HG03064 (cell line): ENCODE results near the gene DGKE.

Experiments
- ATAC-seq: cut with Tn5 transposase; IDR thresholded peaks from one replicate; pipeline ENCODE4 v1.9.1; 2021; ENCODE audit warnings: low read depth; ENCODE audit not compliant: unreplicated experiment

Gene DGKE

DNA sequence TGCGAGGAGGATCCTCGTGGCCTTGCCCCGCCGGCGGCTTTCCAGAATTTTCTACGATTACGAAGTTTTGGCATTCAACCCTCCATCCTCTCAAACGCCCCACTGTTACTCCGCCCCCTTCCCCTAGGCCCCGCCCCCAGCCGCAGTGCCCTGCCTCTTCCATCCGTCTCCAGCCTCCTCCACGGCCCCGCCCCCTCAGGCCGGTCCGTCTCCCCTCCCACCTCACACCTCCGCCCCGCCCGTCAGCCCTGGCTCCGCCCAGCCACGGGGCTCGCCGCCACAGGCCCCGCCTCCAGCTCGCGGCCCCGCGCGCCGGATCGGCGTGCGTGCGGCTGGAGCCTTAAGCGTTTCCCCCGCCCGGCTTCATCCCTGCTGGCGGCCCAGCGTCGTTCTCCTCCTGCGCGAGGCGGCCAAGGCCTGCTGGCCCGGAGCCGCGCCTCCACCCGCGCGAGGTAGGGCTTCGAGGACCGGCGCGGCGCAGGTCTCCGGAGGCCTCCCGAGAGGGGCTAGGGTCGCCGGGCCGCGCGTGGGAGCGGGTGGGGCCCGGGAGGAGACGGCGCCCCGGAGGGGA, at the start of gene DGKE, which contains the start of gene C17orf67:
TSS of gene DGKE (plus strand) at position 343 of the 571 bp plus-strand sequence. CDS start 645 bp downstream, outside the sequence.
TSS of gene C17orf67 (minus strand) at position 112 of the 571 bp plus-strand sequence. CDS start 18,110 bp downstream, outside the sequence.
- ATAC-seq, result peak; percentile 63

DNA sequence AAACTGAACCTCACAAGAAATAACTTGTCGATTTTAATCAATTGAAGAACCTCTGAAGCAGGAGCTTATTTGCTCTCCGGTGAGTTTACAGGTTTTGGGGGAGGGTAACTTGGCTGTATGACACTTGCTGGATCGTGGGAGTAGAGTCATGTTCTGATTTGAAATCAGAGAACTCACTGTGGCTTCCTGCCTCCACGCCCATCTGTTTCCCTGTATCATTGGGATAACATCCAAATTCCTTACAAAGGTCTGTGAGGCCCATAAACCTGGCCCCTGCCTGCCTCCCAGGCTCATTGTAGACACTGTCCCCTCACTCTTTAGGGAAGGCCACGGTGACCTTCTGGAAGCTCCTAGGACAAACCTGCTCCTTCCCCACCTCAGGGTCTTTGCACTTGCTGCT, 48.5 kb upstream of the DGKE start:
- no peak for ATAC-seq

DNA sequence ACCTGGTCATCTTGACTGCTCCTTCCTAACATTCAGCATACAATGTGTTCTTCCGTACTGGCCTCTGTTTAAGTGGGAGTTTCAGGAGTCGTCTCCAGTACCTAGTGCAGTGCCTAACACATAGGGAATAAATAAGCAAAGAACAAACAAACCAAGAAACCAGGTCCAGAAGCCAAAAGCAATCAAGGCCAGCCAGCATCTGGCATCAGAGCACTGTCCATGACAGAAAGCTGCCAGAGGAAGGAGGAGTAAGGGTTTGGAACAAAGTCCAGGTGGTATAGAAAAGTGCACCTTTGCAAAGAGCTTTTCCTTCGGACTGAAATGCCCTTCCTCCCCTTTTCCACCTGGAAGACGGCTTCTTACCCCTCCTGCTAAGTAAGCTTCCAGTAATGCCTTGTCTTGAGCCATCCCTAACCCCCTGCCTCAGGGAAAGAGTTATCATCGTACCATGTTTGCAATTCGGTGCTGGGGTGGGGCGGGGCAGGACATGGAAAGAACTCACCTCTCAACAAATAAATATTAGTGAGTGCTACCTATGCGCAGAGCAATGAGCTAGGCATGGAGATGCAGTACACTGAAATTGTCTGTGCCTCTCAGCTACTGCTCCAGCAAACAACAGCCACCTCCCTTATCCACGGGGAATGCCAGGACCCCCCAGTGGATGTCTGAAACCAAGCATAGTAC, 47.8 kb upstream of the DGKE start:
- ATAC-seq, result no peak

DNA sequence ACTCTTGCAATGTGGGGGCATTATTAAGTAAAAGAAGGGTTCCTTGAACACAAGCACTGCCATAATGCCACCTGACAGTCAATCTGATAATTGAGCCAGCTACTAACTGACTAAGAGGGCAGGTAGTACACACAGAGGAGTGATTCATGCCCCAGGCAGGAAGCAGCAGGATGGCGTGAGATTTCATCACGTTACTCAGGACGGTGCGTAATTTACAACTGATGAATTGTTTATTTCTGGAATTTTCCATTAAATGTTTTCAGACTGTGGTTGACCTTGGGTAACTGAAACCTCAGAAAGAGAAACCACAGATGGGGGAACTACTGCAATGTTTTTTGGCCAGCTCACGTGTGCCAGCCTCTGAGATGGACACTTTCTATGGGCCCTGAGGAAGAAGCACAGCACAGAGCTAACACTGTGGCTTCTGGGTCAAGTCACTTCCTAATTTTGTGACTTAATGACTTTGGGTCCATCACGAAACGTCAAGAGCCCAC, 46.9 kb upstream of the DGKE start:
- peak; percentile 75 for ATAC-seq

DNA sequence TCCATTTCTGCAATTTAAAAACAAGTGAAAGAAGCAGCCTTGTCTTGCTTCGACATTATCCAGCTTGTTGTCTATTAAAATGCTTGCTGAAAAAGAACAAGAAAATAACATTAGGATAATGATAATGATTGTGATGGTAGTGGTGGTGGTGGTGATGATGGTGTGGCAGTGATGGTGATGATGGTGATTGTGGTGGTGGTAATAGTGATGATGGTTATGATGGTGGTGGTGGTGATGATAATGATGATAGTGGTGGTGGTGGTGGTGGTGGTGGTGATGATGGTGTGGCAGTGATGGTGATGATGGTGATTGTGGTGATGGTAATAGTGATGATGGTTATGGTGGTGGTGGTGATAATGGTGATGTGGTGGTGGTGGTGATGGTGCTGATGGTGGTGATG, 41.7 kb upstream of the DGKE start:
- ATAC-seq, result no peak

DNA sequence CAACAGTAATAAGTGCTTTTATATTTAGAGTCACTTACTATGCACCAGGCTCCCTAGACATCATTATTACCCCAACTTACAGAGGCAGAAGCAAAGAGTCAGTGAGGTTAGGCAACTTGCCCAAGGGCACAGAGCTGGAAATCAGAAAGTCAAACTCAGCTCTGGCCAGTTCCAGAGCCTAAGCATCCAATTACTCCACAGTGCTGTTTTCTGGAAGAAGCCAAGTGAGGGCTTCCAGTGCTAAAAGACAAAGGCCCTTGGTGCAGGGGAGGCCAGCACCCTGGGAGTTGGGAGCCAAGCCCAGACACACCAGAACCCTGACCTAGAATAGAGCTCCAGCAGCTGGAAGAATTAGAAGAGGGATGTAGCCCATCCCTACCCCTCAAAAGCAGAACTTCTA, 40.4 kb upstream of the DGKE start:
- no peak for ATAC-seq

DNA sequence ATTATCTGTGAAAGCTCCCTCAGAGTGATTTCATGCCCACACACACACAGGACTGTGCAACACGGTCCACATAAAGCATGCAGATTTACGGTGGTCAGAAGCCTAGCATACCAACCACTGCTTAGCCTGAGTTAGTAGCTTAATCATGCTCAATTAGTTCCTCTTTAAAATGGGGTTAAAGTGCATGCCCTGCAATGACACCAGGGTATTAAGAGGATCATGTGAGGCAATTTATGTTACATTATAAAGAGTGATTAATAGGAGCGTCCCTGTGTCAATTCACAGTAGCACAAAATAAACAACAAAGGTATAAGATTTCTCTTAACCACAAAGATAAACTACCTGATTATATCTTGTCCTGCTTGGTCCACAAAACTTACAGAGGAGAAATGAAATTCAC, 40.0 kb upstream of the DGKE start:
- no peak for ATAC-seq

DNA sequence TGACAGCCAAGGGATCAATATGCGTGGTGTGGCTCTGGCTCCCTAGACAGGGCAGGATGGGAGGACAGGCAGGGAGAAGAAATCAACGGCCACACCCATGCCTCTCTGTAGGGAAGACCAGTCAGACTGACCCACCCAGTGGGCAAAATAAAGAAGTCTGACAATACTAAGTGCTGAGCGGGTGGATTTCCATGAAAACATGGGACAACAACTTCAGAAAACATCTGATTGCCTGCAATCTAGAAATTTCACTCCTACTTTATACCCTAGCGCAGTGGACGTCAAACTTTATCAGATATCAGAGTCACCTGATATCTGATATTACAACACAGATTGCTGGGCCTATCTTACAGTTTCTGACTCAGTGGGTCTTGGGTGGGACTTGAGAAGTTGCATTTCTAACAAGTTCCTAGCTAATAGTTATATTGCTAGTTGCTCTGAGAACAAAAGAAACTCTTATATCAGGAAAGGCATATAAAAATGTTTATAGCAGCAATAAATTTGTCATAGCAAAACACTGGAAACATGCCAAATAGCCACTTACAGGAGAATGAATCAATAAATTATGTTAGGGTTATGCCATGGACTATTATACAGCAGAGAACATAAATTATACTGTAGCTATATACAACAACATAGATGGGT, 38.6 kb upstream of the DGKE start:
- no peak for ATAC-seq

DNA sequence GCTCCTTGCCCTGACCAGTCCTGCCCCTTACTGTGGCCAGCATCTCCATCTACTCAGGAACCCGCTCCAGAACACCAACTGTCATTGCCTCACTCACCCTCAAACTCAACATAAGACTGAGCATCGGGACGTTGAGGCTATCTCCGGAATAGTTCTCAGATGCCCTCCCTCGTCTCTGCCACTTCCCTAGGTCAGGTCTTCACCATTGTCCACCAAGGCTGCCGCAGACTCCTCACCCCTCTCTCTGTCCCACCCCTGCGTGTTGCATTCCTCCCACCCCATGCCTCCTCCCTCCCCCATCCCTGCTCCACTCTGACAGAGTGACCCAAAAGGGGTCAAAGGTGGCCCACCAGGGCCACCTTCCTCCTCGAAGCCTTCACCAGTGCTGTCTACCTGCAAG, 37.4 kb upstream of the DGKE start:
- no peak for ATAC-seq

DNA sequence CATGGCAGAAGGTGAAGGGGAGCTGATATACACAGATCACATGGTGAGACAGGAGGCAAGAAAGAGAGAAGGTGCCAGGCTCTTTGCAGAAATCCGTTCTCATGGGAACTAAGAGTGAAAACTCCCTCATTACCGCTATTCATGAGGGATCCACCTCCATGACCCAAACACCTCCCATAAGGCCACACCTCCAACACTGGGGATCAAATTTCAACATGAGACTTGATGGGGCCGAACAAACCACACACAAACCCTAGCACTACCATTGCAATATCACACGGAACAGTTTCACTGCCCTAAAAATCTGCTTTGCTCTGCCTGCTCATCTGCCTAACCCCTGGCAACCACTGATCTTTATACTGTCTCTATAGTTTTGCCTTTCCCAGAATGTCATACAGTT, 35.0 kb upstream of the DGKE start:
- ATAC-seq, result no peak

DNA sequence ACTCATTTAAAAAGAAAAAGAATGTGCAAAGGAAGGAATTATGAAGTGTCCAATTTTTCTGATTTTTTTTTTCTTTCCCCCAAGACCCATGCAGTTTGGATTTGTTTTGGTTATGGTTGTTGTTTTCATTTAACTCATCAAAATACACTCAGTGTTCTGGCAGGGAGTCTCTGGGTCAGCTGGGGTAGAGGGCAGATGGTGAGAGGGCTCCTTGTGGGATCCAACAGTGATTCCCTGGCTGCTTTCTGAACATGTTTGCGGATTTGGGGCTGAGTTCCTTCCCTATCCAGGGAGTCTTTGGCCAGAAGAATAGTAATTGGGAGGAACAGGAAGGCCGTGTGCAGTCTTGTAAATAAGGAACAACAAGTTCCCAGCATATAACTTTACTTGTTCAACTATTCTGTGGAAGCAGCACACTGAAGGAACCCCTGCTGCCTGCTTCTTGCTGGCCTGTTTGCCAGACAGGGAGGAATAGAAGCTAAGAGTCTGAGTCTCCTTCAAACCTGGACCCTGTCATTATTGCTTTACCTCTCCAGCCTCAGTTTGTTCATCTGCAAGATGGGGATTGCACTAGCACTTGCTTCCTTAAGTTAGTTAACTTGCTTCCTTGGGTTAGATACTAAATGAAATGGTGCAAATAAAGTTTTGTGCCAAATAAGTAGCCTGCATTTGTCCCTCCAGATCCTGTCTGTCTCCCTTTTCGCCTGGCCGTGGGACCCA, 32.3 kb upstream of the DGKE start:
- no peak for ATAC-seq

DNA sequence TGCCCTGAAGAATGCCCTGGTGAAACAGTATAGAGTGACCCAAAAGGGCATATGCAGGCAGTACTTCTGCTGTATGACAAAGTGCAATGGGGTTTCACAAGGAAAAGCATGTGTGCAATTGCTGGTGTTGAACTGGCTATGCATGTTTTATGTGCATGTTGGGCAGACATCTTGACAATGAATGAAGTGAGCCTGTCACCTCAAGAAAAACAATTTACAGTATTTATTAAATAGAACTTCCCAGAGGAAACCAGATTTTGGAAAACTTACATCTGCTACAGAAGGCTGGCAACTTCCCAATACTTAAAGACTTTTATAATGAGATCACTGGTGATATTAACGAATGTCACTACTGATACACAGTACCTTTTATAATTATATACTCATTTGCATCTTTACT, 30.9 kb upstream of the DGKE start:
- ATAC-seq, result no peak

DNA sequence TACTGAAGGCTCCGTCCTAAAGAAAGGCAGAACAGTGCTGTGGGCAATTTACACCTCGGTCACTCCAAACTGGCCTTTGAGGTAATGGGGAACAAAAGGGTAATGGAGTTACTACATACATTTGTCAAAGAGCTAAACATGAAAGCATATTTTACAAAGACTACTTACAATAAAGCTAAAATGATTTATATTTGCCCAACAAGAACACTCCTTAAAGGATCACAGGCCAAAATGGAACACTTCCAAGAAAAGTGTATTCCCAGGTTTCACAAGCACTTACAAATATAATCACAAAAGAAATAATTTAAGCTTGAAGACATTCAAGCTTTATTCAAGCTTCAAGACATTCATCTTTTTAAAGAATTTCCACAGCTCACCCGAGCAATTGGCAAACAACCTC, 29.5 kb upstream of the DGKE start:
- no peak for ATAC-seq

DNA sequence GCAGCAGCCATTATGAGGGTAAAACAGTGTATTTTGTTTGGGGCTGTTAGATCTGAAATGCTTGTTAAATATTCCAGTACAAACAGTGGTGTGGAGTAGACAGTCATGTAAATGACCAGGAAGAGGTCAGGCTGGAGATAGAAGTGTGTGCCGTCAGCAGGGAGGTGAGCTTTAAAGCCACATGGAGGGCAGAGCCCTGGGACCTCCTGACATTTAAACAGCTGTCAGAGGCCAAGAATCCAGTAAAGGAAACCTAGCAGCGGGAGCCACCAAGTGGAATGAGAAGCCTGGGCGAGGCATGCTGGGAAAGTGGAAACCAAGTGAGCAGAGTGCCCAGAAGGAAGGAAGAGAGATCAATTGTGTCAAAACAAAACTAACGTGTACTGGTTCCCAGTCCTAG, 27.0 kb upstream of the DGKE start:
- no peak for ATAC-seq

DNA sequence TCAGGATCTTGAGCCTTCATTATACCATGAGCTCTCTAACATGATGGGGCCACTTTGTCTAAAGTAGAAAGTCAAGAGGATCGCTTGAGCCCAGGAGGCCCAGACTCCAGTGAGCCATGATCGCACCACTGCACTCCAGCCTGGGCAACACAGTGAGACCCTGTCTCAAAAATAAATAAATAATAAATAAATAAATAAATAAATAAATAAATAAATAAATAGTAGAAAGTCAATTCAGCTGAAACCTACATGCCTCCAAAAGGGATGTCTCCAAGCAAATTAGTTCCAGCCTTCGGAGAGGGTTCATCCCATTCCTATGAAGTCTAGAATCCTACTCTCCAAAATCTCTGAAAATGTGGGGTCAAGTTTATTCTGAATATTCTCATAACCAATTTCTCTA, 26.2 kb upstream of the DGKE start:
- no peak for ATAC-seq

DNA sequence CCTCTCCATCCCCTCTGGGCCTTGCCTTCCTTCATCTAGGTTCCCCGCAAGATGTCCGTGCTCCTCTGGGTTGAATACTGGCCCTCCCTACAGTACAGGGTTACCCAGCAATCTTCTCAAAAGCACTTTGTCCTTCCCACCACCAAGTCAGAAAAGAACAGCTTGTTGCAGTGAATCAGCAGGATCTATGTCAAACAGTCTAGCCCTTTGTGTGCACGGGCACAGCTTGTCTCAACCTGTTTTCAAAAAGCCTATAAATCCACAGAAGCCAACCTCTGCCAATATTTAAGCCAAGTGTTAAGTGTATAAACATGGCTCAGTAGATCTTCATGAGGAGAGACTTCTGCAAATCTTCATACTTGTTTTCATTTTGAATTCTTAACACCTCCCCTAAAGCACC, 25.4 kb upstream of the DGKE start:
- ATAC-seq, result no peak

DNA sequence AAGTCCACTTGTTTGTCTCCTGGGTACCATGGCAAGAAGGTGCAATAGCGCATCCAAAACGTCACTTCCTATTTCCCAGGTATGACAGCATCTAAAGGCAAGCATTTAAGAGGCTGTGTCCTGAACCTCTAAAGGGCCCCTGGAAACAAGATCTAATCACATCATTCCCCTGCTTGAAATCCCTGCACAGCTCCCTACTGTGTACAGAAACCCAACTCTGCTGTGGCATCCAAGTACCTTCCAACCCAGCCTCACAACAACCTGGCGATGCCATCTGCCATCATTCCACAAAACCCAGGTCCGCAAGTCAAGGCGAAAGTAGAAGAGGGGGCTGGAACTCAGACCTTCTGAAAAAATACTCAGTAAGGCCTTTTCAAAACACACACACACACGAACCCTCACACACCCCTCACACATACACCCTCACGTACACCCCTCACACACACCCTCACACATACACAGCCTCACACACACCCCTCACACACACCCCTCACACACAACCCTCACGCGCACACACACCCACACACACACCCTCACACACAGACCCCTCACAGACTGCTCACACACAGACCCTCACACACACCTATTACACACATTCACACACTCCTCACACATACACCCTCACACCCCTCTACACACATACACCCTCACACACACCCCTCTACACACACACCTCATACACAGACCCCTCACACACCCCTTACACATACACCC, 24.7 kb upstream of the DGKE start:
- no peak for ATAC-seq

DNA sequence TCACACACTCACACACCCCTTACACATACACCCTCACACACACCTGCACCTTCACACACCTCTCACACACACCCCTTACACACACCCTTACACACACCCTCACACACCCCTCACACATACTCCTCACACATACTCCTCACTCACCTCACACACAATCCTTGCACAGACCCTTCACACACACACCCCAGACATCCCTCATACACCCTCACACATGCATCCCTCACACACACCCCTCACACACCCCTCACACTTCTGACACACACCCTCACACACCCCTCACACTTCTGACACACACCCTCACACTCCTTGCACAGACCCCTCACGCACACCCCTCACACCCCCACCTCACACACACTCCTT, 24.2 kb upstream of the DGKE start:
- no peak for ATAC-seq

DNA sequence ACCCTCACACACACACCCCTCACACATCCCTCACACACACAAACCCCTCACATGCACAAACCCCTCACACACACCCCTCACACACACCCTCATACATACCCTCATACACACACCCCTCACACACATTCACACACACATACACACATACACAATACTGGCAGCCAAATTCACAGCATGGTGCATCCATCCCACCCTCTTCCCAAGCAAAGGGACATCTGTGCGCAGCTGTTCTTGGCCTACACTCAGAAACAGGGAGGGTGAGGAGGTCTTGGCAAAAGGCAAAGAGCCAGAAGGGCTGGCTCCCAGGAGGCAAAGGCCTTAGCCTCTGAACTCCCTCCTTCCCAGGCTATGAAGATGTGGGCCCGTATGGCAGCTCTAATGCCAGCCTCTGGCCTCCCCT, 23.6 kb upstream of the DGKE start:
- ATAC-seq, result no peak

DNA sequence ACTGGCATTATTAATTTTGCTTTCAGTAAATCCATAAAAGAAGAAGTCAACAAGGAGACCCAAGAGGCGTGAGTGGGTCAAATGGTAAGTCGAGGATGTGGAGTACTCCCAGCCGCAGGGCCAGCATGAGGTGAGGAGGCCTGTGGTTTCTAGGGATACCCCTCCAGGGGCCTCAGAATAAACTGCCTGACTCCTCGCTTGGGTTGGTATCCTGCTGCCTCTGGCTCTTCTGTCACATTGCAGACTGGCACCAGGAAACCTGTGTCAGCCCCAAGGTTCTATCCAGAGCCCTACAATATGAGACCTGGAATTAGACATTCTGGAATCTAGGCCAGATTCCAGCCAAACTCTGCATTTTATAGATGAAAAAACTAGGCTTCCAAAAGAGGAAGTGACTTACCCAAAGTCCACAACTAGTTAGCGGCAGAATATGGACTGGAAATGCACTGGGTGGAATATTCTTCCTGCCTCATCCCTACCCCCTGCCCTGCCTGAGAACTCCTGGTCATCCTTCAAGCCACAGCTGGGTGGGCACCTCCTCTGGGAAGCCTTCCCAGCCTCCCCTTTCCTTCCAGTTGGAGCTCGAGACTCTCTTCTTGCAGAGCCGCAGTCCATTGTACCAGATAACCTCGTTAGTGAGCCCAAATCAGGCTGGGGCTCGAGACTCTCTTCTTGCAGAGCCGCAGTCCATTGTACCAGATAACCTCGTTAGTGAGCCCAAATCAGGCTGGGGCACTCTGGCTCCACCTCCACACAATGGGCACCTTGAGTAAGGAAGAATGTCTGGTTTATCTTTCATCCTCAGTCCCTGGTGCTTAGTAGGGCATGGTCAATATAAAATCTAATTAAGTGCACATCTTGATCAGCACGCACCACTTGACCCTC, 22.8 kb upstream of the DGKE start:
- ATAC-seq, result no peak
